MM.1S (cell line): ENCODE measurements around the gene WWTR1.

Source experiments
- CTCF ChIP-seq: fragments of 300-600 bp; sonication (generic); IDR thresholded peaks from 2 replicates; pipeline ENCODE4 v1.5.1; 2016; ENCODE audit warnings: antibody characterized with exemption, low read length, mixed read lengths
- EZH2 ChIP-seq: fragments of 300-600 bp; sonication (generic); optimal IDR thresholded peaks from 2 replicates; pipeline ENCODE3; 2017; ENCODE audit warnings: low read depth, mild to moderate bottlenecking, antibody characterized with exemption, low read length, mixed read lengths
- EZH2phosphoT487 ChIP-seq: fragments of 300-600 bp; sonication (generic); IDR thresholded peaks from 2 replicates; pipeline ENCODE4 v1.6.1; 2018; ENCODE audit warnings: antibody characterized with exemption, low read length

- no peak for TF ChIP-seq CTCF
- TF ChIP-seq EZH2 = no peak
- no peak for TF ChIP-seq EZH2phosphoT487
Observed at GRCh38 chr3:149623824-149624223, 34.0 kb downstream of the WWTR1 start.
